ENCODE data around the gene BMP4.
"Not testable (repeated sequence)": the region's sequence is repeated elsewhere in the genome, so short reads cannot be mapped to it uniquely, and the experiment has no call there.

Gene BMP4

GRCh38 chr14:53984958-53985357 lies 28.3 kb upstream of the BMP4 start:
- not testable (repeated sequence) for H3K4me3 ChIP-seq (ENCODE audit: low read length); DNase-seq (ENCODE audit: low read depth, low spot score); H3K27me3 ChIP-seq (ENCODE audit: control insufficient read depth, insufficient read depth, low read length); H3K4me1 ChIP-seq (ENCODE audit: control insufficient read depth, insufficient read depth, low read length); H3K9me3 ChIP-seq (ENCODE audit: control insufficient read depth, insufficient read depth, low read length); H3K27ac ChIP-seq (ENCODE audit: low read length); H3K36me3 ChIP-seq (ENCODE audit: control insufficient read depth, insufficient read depth, low read length)
- no CpG with 5 or more reads among the region's 2 CpGs for WGBS (ENCODE audit: insufficient coverage, insufficient read length)

- no peaks in the 10 kb centered on the region for H3K36me3 ChIP-seq (ENCODE audit: control insufficient read depth, insufficient read depth, low read length)
- H3K9me3 ChIP-seq (ENCODE audit: control insufficient read depth, insufficient read depth, low read length), result peaks cover 5% of the 10 kb centered on the region
- no peak overlapping the region for H3K27ac ChIP-seq (ENCODE audit: low read length)
- H3K4me3 ChIP-seq (ENCODE audit: low read length), result no peak overlapping the region
- no peaks in the 10 kb centered on the region for H3K27me3 ChIP-seq (ENCODE audit: control insufficient read depth, insufficient read depth, low read length)
- no peak for DNase-seq (ENCODE audit: low read depth, low spot score)
- H3K4me1 ChIP-seq (ENCODE audit: control insufficient read depth, insufficient read depth, low read length), result peaks cover 13% of the 10 kb centered on the region; the same call in 1 of the 2 replicates
Measured at GRCh38 chr14:53983112-53983511, 26.5 kb upstream of the BMP4 start.

- H3K9me3 ChIP-seq (ENCODE audit: control insufficient read depth, insufficient read depth, low read length), result peaks cover 5% of the 10 kb centered on the region
- no peak overlapping the region for H3K4me3 ChIP-seq (ENCODE audit: low read length)
- peaks cover 13% of the 10 kb centered on the region; the same call in 1 of the 2 replicates for H3K4me1 ChIP-seq (ENCODE audit: control insufficient read depth, insufficient read depth, low read length)
- no CpG with 5 or more reads among the region's 2 CpGs for WGBS (ENCODE audit: insufficient coverage, insufficient read length)
- no peaks in the 10 kb centered on the region for H3K27me3 ChIP-seq (ENCODE audit: control insufficient read depth, insufficient read depth, low read length)
- H3K27ac ChIP-seq (ENCODE audit: low read length), result no peak overlapping the region
- DNase-seq (ENCODE audit: low read depth, low spot score), result no peak
- H3K36me3 ChIP-seq (ENCODE audit: control insufficient read depth, insufficient read depth, low read length), result no peaks in the 10 kb centered on the region
Measured at GRCh38 chr14:53982546-53982945, 25.9 kb upstream of the BMP4 start.

GRCh38 chr14:53979747-53980642 lies 23.4 kb upstream of the BMP4 start:
- no peak overlapping the region for H3K4me3 ChIP-seq (ENCODE audit: low read length)
- no peak for DNase-seq (ENCODE audit: low read depth, low spot score)
- H3K27ac ChIP-seq (ENCODE audit: low read length), result no peak overlapping the region
- peaks cover 13% of the 10 kb centered on the region; the same call in 1 of the 2 replicates for H3K4me1 ChIP-seq (ENCODE audit: control insufficient read depth, insufficient read depth, low read length)
- WGBS (ENCODE audit: insufficient coverage, insufficient read length), result no CpG with 5 or more reads among the region's 7 CpGs
- peaks cover 2% of the 10 kb centered on the region; the same call in 1 of the 2 replicates for H3K9me3 ChIP-seq (ENCODE audit: control insufficient read depth, insufficient read depth, low read length)
- no peaks in the 10 kb centered on the region for H3K36me3 ChIP-seq (ENCODE audit: control insufficient read depth, insufficient read depth, low read length)
- H3K27me3 ChIP-seq (ENCODE audit: control insufficient read depth, insufficient read depth, low read length), result no peaks in the 10 kb centered on the region

- no CpG with 5 or more reads among the region's 4 CpGs for WGBS (ENCODE audit: insufficient coverage, insufficient read length)
Measured at GRCh38 chr14:53979113-53979681, 22.6 kb upstream of the BMP4 start.

GRCh38 chr14:53978194-53978593 lies 21.6 kb upstream of the BMP4 start:
- H3K27ac ChIP-seq (ENCODE audit: low read length), result no peak overlapping the region
- no peak overlapping the region for H3K4me3 ChIP-seq (ENCODE audit: low read length)
- H3K36me3 ChIP-seq (ENCODE audit: control insufficient read depth, insufficient read depth, low read length), result no peaks in the 10 kb centered on the region
- no peaks in the 10 kb centered on the region for H3K27me3 ChIP-seq (ENCODE audit: control insufficient read depth, insufficient read depth, low read length)
- no CpG with 5 or more reads among the region's 3 CpGs for WGBS (ENCODE audit: insufficient coverage, insufficient read length)
- H3K9me3 ChIP-seq (ENCODE audit: control insufficient read depth, insufficient read depth, low read length), result no peaks in the 10 kb centered on the region
- DNase-seq (ENCODE audit: low read depth, low spot score), result no peak
- peaks cover 11% of the 10 kb centered on the region; the same call in 1 of the 2 replicates for H3K4me1 ChIP-seq (ENCODE audit: control insufficient read depth, insufficient read depth, low read length)

More at GRCh38 chr14:53979113-53979681, 22.6 kb upstream of the BMP4 start:
- DNase-seq (ENCODE audit: low read depth, low spot score), result no peak
- Histone ChIP-seq H3K9me3 (ENCODE audit: control insufficient read depth, insufficient read depth, low read length) (no peaks in the 10 kb centered on the region; the same call in 1 of the 2 replicates), H3K27me3 (ENCODE audit: control insufficient read depth, insufficient read depth, low read length) (no peaks in the 10 kb centered on the region), H3K4me1 (ENCODE audit: control insufficient read depth, insufficient read depth, low read length) (peaks cover 13% of the 10 kb centered on the region; the same call in 1 of the 2 replicates), H3K27ac (ENCODE audit: low read length) (no peak overlapping the region), H3K4me3 (ENCODE audit: low read length) (no peak overlapping the region), H3K36me3 (ENCODE audit: control insufficient read depth, insufficient read depth, low read length) (no peaks in the 10 kb centered on the region)

GRCh38 chr14:53975444-53975843 lies 18.8 kb upstream of the BMP4 start:
- no peak for DNase-seq (ENCODE audit: low read depth, low spot score)
- Histone ChIP-seq H3K27ac (ENCODE audit: low read length) (no peak overlapping the region), H3K9me3 (ENCODE audit: control insufficient read depth, insufficient read depth, low read length) (no peaks in the 10 kb centered on the region), H3K27me3 (ENCODE audit: control insufficient read depth, insufficient read depth, low read length) (no peaks in the 10 kb centered on the region), H3K4me1 (ENCODE audit: control insufficient read depth, insufficient read depth, low read length) (peaks cover 5% of the 10 kb centered on the region; the same call in 1 of the 2 replicates), H3K4me3 (ENCODE audit: low read length) (no peak overlapping the region), H3K36me3 (ENCODE audit: control insufficient read depth, insufficient read depth, low read length) (no peaks in the 10 kb centered on the region)
- no CpG with 5 or more reads among the region's 5 CpGs for WGBS (ENCODE audit: insufficient coverage, insufficient read length)

GRCh38 chr14:53971521-53971920 lies 14.9 kb upstream of the BMP4 start:
- Histone ChIP-seq H3K27ac (ENCODE audit: low read length) (no peak overlapping the region), H3K36me3 (ENCODE audit: control insufficient read depth, insufficient read depth, low read length) (no peaks in the 10 kb centered on the region), H3K9me3 (ENCODE audit: control insufficient read depth, insufficient read depth, low read length) (no peaks in the 10 kb centered on the region), H3K4me3 (ENCODE audit: low read length) (no peak overlapping the region), H3K27me3 (ENCODE audit: control insufficient read depth, insufficient read depth, low read length) (no peaks in the 10 kb centered on the region), H3K4me1 (ENCODE audit: control insufficient read depth, insufficient read depth, low read length) (no peaks in the 10 kb centered on the region)
- no peak for DNase-seq (ENCODE audit: low read depth, low spot score)
- WGBS (ENCODE audit: insufficient coverage, insufficient read length), result no CpG with 5 or more reads among the region's 4 CpGs

GRCh38 chr14:53969326-53969725 lies 12.7 kb upstream of the BMP4 start:
- peaks cover 1% of the 10 kb centered on the region; the same call in 1 of the 2 replicates for H3K4me1 ChIP-seq (ENCODE audit: control insufficient read depth, insufficient read depth, low read length)
- no peak overlapping the region for H3K4me3 ChIP-seq (ENCODE audit: low read length)
- no peaks in the 10 kb centered on the region for H3K9me3 ChIP-seq (ENCODE audit: control insufficient read depth, insufficient read depth, low read length)
- no peak overlapping the region for H3K27ac ChIP-seq (ENCODE audit: low read length)
- no peaks in the 10 kb centered on the region for H3K36me3 ChIP-seq (ENCODE audit: control insufficient read depth, insufficient read depth, low read length)
- H3K27me3 ChIP-seq (ENCODE audit: control insufficient read depth, insufficient read depth, low read length), result no peaks in the 10 kb centered on the region; the same call in 1 of the 2 replicates
- no peak for DNase-seq (ENCODE audit: low read depth, low spot score)

GRCh38 chr14:53968726-53969125 lies 12.1 kb upstream of the BMP4 start:
- H3K4me3 ChIP-seq (ENCODE audit: low read length), result no peak overlapping the region
- no CpG with 5 or more reads among the region's 3 CpGs for WGBS (ENCODE audit: insufficient coverage, insufficient read length)
- H3K27me3 ChIP-seq (ENCODE audit: control insufficient read depth, insufficient read depth, low read length), result peaks cover 5% of the 10 kb centered on the region; the same call in 1 of the 2 replicates
- H3K4me1 ChIP-seq (ENCODE audit: control insufficient read depth, insufficient read depth, low read length), result peaks cover 1% of the 10 kb centered on the region; the same call in 1 of the 2 replicates
- no peaks in the 10 kb centered on the region for H3K36me3 ChIP-seq (ENCODE audit: control insufficient read depth, insufficient read depth, low read length)
- no peaks in the 10 kb centered on the region for H3K9me3 ChIP-seq (ENCODE audit: control insufficient read depth, insufficient read depth, low read length)
- no peak for DNase-seq (ENCODE audit: low read depth, low spot score)
- H3K27ac ChIP-seq (ENCODE audit: low read length), result no peak overlapping the region

All from iPS DF 6.9 (cell line).